ENCODE data around the gene DCBLD2. TPM values are rescaled to one million over a fixed set of nuclear protein-coding genes. Genes with fewer than 3 reads are reported as not detected.

The DCBLD2 gene
- total RNA-seq, 1 experiment from 2014 or later = 178 TPM

GRCh38 chr3:98763076-98763475 lies 138.4 kb downstream of the DCBLD2 start, which contains the start of gene ST3GAL6:
TSS of gene ST3GAL6 (plus strand) at chr3:98763340. CDS start at chr3:98768441, 5,101 bp downstream.
- Mint-ChIP-seq H3K27ac (ENCODE audit: unreplicated experiment) (no peak within 1 kb of the TSS), H3K9me3 (ENCODE audit: low read depth, unreplicated experiment) (no peaks in the 10 kb centered on the region), H3K36me3 (ENCODE audit: insufficient read depth, unreplicated experiment) (no peaks in the 10 kb centered on the region), H3K27me3 (ENCODE audit: unreplicated experiment) (no peaks in the 10 kb centered on the region), H3K4me1 (ENCODE audit: low read depth, unreplicated experiment) (peaks cover 7% of the 10 kb centered on the region), H3K4me3 (ENCODE audit: low read depth, unreplicated experiment) (no peak within 1 kb of the TSS)
- no TSS peak for BruUV-seq (replicated peaks)
- CTCF ChIA-PET = no interaction called here
- intact Hi-C loops (cut with micrococcal nuclease; ENCODE audit: unreplicated experiment) = no loop called here
- DNase-seq = no peak
- no peak for TF ChIP-seq CTCF (IDR thresholded peaks at IDR 0.05; ENCODE audit: unreplicated experiment)

- TF ChIP-seq CTCF (IDR thresholded peaks at IDR 0.05; ENCODE audit: unreplicated experiment) = no peak
- no TSS peak for BruUV-seq (replicated peaks)
- H3K27me3 Mint-ChIP-seq (ENCODE audit: unreplicated experiment) = no peaks in the 10 kb centered on the region
- intact Hi-C loops (cut with micrococcal nuclease; ENCODE audit: unreplicated experiment) = no loop called here
- no peak overlapping the region for H3K4me3 Mint-ChIP-seq (ENCODE audit: low read depth, unreplicated experiment)
- no peak for DNase-seq
- H3K36me3 Mint-ChIP-seq (ENCODE audit: insufficient read depth, unreplicated experiment) = no peaks in the 10 kb centered on the region
- peaks cover 7% of the 10 kb centered on the region for H3K4me1 Mint-ChIP-seq (ENCODE audit: low read depth, unreplicated experiment)
- CTCF ChIA-PET = no interaction called here
- no peak overlapping the region for H3K27ac Mint-ChIP-seq (ENCODE audit: unreplicated experiment)
- H3K9me3 Mint-ChIP-seq (ENCODE audit: low read depth, unreplicated experiment) = no peaks in the 10 kb centered on the region
Observed at GRCh38 chr3:98761643-98762229, 139.8 kb downstream of the DCBLD2 start.

GRCh38 chr3:98759629-98760028 lies 141.9 kb downstream of the DCBLD2 start:
- Mint-ChIP-seq H3K4me1 (ENCODE audit: low read depth, unreplicated experiment) (peaks cover 7% of the 10 kb centered on the region), H3K4me3 (ENCODE audit: low read depth, unreplicated experiment) (no peak overlapping the region), H3K9me3 (ENCODE audit: low read depth, unreplicated experiment) (no peaks in the 10 kb centered on the region), H3K27ac (ENCODE audit: unreplicated experiment) (no peak overlapping the region), H3K36me3 (ENCODE audit: insufficient read depth, unreplicated experiment) (no peaks in the 10 kb centered on the region), H3K27me3 (ENCODE audit: unreplicated experiment) (no peaks in the 10 kb centered on the region)
- TF ChIP-seq CTCF (IDR thresholded peaks at IDR 0.05; ENCODE audit: unreplicated experiment) = no peak
- no TSS peak for BruUV-seq (replicated peaks)
- intact Hi-C loops (cut with micrococcal nuclease; ENCODE audit: unreplicated experiment) = no loop called here
- DNase-seq = no peak
- CTCF ChIA-PET = no interaction called here

GRCh38 chr3:98755601-98756000 lies 145.9 kb downstream of the DCBLD2 start:
- H3K36me3 Mint-ChIP-seq (ENCODE audit: insufficient read depth, unreplicated experiment) = no peaks in the 10 kb centered on the region
- DNase-seq = no peak
- H3K9me3 Mint-ChIP-seq (ENCODE audit: low read depth, unreplicated experiment) = no peaks in the 10 kb centered on the region
- H3K27me3 Mint-ChIP-seq (ENCODE audit: unreplicated experiment) = no peaks in the 10 kb centered on the region
- no peak overlapping the region for H3K4me3 Mint-ChIP-seq (ENCODE audit: low read depth, unreplicated experiment)
- H3K27ac Mint-ChIP-seq (ENCODE audit: unreplicated experiment) = no peak overlapping the region
- no TSS peak for BruUV-seq (replicated peaks)
- CTCF ChIA-PET = no interaction called here
- no peak for TF ChIP-seq CTCF (IDR thresholded peaks at IDR 0.05; ENCODE audit: unreplicated experiment)
- intact Hi-C loops (cut with micrococcal nuclease; ENCODE audit: unreplicated experiment) = no loop called here
- H3K4me1 Mint-ChIP-seq (ENCODE audit: low read depth, unreplicated experiment) = no peaks in the 10 kb centered on the region

Data from Calu3 (cell line).